Activated gamma-delta T cell treated with anti-CD3 and anti-CD28 coated beads, Interleukin-2, amount 50 U/mL, for 16 hours (primary cell): Measurements from ENCODE around the gene IQGAP1.

Source experiments
- DNase-seq: peaks from one replicate; pipeline ENCODE4 v3.0.0-alpha.2; 2020; ENCODE audit warnings: low read depth

The IQGAP1 gene

DNA sequence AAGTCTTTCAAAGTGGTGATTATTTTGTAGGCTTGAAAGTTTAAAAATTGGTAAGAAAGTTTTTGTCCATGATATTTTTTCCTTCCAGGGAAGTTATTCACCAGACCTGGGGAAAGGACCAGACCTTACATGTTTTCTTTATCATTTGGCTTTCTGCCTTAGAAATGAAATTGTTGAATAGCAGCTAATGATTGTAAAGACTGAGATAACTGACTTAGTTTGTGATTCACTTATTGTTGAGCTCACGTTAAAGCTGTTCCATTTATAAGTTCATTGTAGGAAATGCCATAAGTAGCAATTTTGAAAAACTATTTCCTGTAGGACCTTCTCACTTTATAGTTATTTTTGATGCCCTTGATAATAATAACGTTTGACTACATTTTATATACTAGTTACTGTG, 51.9 kb downstream of the IQGAP1 start:
- no peak for DNase-seq

DNA sequence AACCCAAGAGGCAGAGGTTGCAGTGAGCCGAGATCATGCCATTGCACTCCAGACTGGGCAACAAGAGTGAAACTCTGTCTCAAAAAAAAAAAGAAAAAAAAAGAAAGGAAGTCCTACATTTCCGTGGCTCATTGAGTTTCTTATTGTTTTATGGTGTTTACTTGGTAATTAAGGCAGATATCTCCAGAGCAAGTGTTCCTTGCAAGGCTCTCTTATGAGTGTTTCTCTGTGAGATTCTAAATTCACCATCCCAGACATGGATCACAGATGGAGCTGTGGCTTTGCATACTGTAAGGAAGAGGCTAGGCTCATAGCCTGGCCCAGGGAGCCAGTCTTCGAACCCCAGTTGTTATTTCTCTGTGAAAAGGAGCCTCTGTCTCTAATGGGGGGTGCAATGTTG, 53.0 kb downstream of the IQGAP1 start:
- no peak for DNase-seq

DNA sequence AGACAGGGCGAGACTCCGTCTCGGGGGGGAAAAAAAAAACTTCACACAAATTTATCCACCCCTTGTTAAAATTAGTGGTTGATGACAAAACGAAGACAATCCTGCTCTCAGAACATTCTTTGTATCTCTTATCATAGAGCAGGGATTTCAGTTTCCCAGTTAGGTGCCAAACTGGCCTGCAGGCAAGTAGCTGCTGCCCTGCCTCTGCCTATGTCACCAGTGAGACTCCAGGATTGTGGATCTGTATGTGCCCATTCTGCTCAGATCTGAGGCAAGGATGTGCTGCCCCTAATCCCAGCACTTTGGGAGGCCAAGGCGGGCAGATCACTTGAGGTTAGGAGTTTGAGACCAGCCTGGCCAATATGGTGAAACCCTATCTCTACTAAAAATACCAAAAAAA, 54.4 kb downstream of the IQGAP1 start:
- no peak for DNase-seq

DNA sequence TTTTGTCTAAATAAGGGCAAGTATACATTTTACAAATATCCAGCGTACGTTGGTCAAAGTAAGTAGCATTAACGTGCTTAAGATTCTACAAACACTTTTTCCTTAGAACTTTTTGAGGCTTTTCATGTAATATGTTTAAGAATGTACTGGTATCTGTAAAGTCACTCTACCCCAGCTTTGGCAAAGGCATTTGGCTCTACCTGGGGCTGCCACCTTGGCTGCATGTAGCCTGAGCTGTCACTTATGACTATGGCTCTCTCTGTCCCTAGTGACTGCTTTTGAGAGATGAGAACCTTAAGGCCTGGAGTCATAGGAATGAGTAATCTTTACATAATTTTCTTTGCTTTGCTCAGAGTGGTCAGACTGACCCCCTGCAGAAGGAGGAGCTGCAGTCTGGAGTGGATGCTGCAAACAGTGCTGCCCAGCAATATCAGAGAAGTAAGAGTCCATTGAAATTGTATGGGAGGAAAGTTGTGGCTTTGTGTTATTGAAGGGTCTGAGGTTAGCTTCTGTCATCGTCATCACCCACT, 61.2 kb downstream of the IQGAP1 start:
- DNase-seq: no peak

DNA sequence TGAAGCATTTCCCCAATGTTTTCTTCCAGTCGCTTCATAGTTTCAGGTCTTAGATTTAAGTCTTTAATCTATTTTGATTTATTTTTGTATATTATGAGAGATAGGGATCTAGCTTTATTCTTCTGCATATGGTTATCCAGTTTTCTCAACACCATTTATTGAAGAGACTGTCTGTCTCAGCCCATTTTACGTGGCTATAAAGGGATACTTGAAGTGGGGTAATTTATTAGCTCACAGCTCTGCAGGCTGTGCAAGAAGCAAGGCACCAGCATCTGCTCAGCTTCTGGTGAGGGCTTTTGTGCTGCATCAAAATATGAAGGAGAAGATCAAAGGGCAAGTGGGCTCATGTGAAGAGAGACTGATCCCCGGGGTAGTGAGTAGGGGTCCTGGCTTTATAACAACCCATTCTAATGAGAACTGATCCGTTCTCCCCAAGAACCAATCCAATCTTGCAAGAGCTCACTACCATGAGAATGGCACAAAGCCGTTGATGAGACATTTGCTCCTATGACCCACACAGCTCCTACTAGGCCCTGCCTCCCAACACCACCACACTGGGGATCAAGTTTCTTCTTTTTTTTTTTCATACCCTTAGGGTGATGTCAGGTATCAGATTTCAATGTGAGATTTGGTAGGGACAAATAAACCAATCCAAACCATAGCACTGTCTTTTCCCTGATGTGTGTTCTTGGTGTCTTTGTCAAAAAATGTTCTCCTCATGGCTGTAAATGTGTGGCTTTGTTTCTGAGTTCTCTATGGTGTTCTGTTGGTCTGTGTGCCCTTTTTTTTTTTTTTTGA, 63.2 kb downstream of the IQGAP1 start:
- DNase-seq: no peak

DNA sequence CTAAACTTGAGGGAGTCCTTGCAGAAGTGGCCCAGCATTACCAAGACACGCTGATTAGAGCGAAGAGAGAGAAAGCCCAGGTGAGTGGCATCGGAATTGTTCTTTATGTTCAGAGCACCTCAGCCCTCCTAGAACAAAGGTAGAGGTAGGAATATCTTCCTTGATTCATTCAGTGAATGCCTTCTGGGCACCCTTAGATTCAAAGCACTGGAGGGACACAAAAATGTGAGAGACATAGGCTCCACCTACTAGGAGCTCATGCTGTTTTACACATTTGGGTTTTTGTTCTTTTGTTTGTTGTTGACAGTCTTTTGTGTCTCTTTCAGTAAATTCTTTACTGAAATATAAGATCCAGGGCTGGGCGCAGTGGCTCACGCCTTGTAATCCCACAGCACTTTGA, 68.2 kb downstream of the IQGAP1 start:
- DNase-seq: no peak

DNA sequence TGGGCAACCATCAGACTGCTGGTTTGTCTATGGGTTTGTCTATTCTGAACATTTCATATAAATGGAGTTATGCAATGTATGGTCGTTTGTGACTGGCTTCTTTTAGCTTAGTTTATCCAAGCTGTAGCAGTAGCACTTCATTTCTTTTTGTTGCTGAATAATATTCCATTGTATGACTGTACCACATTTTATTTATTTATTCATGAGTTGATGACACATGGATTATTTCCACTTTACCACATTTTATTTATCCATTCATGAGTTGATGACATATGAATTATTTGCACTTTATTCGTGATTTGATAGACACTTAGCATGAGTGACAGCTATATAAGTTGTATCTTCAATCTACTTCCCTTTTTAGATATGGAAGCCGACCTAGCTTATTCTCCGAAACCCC, 70.0 kb downstream of the IQGAP1 start:
- no peak for DNase-seq

DNA sequence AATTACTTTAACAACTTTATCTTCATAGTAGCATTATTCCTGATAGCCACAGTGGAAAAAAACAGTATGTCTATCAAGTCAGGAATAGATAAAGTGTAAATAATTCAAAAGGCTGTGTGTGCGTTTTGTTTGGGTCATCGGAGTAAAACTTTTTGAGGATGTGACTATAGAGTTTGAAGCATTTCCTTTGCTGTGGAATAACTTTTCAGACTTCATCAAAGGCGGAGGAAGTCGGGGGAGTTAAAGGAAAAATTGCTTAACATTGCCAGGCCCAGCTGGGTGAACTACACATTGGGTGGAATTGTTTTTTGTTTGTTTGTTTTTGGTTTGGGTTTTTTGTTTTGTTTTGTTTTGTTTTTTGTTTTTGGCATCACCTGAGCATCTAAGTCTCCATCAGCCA, 71.3 kb downstream of the IQGAP1 start:
- DNase-seq: no peak

DNA sequence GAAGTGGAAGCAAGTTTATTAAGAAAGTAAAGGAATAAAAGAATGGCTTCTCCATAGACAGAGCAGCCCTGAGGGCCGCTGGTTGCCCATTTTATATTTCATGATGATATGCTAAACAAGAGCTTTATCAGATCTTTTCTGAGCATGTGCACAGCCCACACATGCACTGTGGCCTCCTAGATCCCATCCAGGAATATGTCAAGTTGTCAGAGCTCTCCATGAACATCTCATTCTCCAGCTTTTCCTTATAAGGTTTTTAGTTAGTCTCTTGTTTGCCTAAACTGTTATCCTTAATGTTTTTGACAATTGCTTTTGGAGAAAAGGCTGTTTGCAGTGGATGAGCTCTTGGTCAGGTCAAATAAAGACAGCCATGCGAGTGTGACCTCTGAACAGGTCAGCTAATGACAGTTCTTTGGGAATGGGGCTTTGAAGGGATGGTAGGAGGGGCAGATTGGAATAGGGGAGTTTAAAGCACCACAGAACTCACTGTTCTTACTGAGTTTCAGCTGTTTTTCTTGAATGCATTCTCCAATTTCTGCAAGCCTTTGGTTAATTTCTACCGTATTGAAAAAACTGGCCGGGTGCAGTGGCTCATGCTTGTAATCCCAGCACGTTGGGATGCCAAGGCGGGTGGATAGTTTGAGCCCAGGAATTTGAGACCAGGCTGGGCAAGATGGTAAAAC, 72.2 kb downstream of the IQGAP1 start:
- DNase-seq: no peak

DNA sequence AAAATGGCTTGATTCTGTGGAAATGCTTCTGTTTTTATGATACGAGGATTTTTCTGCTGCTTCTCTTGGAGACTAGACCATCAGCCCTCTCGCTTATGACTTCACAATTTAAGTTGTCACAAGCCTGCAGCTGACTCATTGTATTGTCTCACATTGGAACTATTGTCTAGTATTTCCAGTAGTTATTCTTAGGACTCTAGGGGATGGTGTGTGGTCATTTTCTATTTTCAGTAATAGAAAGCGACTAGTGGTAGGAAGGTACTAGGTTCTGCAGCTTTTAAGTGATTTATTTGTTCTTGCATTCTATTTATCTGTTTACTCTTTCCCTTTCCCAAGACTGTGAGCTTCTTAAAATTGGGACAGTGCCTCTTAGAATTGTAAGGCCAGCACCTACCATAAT, 75.3 kb downstream of the IQGAP1 start:
- DNase-seq: no peak

DNA sequence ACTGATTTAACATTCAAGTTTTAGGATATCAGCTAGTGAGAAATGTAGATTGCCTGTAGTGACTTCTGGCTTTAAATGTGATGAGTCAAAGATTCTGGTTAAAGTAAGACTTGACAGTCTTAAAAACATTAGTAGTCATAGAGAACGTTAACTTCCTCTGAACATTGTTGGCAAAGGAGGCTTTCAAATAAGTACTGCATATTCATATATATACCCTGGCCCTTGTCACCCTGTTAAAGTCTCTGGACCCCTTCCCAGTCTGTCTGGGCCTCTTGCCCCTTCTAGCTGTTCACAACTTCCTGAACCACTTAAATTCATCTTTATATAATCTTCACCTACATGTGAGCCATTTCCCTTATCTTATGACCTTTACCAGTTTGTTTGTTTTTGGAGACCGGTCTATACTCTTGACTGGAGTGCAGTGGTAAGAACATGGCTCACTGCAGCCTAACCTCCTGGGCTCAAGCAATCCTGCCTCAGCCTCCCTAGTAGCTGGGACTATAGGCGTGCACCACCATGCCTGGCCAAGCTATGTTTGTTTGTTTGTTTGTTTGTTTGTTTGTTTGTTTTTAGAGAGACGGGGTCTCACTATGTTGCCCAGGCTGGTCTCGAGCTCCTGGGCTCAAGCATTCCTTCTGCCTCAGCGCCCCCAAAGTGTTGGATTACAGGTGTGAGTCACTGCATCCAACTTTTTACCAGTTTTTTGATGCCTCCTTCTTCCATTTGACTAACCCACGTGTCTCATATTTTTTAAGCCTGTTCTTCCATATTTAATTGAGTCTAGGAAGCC, 77.3 kb downstream of the IQGAP1 start:
- DNase-seq: no peak

DNA sequence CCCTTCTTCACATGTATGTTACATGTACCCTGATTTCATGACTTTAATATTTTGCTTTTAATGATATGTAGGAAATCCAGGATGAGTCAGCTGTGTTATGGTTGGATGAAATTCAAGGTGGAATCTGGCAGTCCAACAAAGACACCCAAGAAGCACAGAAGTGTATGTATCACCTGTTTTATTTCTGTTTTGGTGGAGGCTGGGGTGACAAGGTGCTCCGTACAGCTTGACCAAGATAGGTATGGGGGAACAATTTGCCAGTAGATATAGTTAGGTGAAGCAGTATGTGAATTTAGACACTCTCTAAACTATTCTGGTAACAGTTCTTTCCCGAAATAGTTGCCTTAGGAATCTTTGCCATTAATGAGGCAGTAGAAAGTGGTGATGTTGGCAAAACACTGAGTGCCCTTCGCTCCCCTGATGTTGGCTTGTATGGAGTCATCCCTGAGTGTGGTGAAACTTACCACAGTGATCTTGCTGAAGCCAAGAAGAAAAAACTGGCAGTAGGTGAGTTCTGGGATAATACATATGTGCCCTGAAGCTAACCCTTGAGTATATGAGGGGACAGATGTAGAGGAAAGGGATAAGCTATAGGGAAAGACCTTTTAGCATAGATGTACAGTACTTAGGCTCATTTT, 78.0 kb downstream of the IQGAP1 start:
- DNase-seq: no peak

DNA sequence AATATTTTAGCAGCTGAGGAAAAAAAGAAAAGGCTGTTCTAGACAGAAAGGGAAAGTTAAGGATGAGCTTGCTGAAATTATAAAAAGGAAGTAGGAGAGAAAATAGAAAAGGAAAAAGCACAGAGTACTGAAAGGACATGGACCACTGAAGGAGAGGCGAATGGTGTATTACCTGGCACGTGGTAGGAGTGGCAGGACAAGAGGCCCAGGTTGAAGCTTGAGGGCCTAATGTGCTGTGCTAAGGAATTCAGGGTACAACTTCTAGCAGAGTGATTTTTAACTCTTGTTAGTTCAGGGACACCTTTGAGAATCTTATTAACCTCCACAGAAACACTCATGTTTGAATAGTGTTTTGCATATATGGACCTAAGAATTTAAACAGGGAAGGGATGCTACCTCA, 81.7 kb downstream of the IQGAP1 start:
- no peak for DNase-seq

DNA sequence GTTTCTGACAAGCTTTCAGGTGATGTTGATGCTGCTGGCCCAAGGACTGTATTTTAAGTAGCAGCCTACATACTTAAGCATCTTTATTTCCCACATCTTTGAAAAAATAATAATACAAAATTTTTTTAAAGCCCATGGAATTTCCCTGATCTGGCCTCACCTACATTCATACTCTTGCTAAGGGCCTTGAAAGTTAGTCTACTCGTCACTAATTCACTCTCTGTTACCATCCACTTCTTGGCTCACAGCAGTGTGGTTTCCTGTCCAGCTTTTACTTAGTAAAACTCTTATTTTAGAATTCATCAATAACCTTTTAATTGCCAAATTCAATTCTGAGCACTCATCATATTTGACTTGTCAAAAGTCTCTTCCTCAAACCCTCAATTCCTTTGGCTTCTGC, 82.4 kb downstream of the IQGAP1 start:
- no peak for DNase-seq

DNA sequence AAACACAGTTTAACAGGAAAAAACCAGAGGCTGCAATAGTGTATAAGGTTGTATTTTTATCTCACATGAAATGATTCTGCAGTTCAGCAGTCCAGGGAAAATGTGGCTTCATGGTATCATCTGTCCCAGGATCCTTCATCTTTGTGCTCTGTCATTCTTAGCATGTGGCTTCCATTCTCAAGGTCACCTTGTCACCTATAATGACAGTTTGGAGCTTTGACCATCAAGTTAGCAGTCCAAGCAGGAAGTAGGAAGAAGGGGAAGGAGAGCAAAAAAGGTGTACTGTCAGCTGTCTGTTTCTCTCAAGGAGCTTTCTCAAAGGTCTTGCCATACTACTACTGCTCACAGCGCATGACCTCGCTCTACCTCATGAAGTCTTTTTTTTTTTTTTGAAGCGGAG, 83.1 kb downstream of the IQGAP1 start:
- DNase-seq: no peak

DNA sequence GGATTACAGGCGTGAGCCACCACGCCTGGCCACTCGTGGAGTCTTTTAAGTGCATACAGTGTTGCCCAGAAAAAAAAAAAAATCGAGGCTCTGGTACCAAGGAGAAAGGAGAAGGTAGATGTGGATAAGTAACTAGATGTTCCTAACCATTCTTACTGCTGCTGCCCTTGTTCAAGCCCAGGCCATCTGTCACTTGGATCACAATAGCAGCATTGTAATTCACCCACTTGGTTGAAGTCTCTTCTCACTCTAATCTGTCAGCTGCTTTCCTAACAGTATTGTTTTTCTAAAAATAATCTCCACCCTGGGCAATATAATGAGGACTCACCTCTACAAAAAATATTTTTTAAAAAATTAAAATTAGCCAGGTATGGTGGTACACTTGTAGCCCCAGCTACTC, 83.7 kb downstream of the IQGAP1 start:
- DNase-seq: no peak

DNA sequence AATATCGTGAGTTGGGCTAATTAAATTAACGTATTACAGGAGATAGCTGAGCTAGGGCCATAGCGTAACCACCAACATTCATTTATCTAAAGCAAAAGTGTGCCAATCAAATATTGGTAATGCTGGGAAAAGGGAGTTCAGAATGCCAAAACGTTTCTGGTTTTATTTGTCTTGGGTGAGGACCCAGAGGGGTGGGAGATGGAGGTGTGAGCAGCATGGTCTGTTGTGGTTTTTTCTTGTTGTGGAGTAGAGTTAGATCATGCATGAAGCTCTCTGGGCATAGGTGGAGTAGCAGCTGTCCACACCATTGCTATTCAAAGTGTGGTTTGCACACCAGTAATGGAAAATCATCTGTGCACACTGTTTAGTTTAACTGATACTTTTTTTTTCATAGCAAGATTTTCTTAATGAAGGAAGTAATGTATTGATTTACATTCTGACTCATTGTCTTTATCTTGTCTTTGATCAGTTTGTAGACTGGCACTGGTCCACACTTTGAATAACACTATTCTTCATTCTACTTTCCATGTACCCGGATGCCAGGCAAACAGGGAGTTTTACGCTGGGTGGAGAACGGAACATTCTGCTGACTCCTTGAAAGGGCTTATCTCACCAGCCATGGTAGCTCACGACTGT, 90.9 kb downstream of the IQGAP1 start:
- no peak for DNase-seq

DNA sequence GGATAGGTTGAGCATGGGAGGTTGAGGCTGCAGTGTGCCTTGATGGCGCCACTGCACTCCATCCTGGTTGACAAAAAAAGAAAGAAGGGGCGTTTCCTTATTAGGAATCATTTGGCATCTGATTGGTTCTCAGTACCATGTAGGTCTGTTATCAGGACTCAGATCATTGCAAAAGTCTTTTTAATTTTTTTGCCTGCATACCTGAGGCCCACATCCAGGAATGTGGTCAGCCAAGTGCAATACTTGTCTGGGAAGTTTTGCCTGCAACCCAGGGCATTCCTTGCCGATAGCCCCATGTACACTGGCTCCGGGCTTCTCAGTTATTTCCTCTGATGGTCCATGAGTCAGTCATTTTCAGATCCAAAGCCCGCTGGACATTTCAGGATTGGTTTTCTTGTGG, 91.6 kb downstream of the IQGAP1 start:
- DNase-seq: no peak

DNA sequence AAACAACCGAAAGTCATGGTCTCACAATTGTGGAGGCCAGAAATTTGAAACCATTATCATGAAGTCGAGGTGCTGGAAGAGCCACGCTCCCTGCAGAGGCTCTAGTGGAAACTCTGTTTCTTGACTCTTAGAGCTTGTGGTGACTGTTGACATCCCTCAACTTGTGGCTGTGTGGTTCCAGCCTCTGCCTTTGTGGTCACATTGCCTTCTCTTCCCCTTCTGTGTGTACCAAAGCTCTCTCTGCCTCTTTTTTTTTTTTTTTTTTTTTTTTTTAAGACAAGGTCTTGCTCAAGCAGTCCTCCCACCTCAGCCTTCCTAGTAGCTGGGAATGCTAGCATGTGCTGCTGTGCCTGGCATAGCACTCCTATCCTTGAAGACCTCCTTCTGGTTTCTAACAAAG, 93.0 kb downstream of the IQGAP1 start:
- no peak for DNase-seq

DNA sequence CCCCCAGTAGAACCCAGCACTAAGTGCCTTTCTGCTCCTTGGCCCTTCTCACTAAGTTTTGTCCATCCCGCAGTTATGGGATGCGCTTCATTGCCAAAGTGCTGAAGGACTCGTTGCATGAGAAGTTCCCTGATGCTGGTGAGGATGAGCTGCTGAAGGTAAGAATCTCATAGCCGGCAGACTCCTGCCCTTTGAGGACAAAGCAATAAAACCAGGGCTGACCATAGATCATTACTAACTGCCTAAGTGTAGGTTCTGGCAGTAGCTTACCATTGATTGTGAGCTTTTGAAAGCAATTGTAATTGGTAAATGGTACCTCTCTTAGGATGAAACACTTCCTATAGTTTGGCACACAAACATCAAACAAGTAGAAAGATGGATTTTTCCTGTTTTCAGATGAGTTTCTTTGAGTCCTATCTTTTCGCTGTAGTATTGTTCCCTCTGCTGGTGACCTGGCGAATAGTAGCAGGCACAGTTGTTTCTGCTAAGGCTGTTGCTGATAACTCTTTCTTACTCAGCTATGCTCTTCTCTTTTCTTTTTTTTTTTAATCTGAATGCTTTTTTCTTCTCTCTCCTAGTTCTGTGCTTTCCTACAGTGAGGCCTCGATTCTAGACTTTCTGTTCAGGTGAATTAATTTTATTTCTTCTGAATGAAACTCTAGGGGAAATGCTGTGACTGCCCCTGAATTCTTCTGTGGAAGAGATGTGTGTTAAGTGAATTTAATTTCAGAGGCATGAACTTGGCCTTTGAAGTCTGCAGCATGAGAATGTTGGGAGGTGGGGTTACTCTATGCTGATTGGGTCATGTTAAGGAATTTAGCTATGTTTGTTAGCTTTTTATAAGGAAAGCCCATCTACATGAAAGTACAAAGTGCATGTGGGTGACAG, 94.3 kb downstream of the IQGAP1 start:
- DNase-seq: peak; percentile 12

DNA sequence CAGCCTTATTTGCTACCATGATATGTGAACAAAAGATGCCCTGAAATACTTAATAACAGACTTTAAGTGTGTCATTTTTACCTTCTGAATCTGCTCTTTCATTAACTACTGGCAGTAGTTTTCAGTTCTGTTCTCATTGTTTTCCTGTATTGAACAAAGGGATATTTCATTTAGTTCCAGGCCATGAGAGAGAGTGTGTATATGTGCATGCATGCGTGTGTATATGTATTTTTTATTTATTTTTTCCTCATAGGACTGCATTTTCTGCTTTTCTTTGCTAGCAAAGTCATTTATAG, 94.9 kb downstream of the IQGAP1 start:
- no peak for DNase-seq
